Peyer's patch (tissue), 4 donors: ENCODE results near the gene HSF4. TPM values are rescaled to one million over a fixed set of nuclear protein-coding genes. Genes with fewer than 3 reads are reported as not detected.

Experiments
- DNase-seq, 3 donors: peaks; one replicate each; pipeline ENCODE4 v3.0.0-alpha.2; 2017 to 2019
- H3K27ac ChIP-seq, 4 donors: fragments of 200-600 bp; sonication (generic); one replicate each; pipeline ENCODE4 v1.5.1; 2016 to 2019
- H3K27me3 ChIP-seq, 2 donors: fragments of 200-600 bp; sonication (generic); one replicate each; pipeline ENCODE4 v1.5.1; 2019
- H3K36me3 ChIP-seq, 3 donors: fragments of 200-600 bp; sonication (generic); one replicate each; pipeline ENCODE4 v1.5.1; 2016 to 2019
- H3K4me1 ChIP-seq, 4 donors: fragments of 200-600 bp; sonication (generic); one replicate each; pipeline ENCODE4 v1.5.1; 2016 to 2019
- H3K4me3 ChIP-seq, 4 donors: fragments of 200-600 bp; sonication (generic); 1 replicate in 3 of 4; 2 replicates in 1 of 4; pipeline ENCODE4 v1.5.1; 2016 to 2019; ENCODE audit warnings: mild to moderate bottlenecking in 1 of 4
- H3K9me3 ChIP-seq, 4 donors: fragments of 200-600 bp; sonication (generic); one replicate each; pipeline ENCODE4 v1.5.1; 2016 to 2019; ENCODE audit warnings: mild to moderate bottlenecking in 1 of 4
- POLR2A ChIP-seq, 2 donors: fragments of 450-650 bp; IDR thresholded peaks; one replicate each; pipeline ENCODE4 v1.5.1; 2017; ENCODE audit warnings: antibody characterized with exemption in 2 of 2, mild to moderate bottlenecking in 2 of 2, moderate library complexity in 2 of 2
- total RNA-seq, 4 donors: library from RNA; depleted of rRNA; stranded (reverse); fragments of >200 nt; gene quantifications; one replicate each; pipeline ENCODE4 v1.1.0, GENCODE V29; 2016
- TF ChIP-seq, protein P1 (sequence below), 6 experiments: fragments of 450-650 bp in 4 of 6; fragments of 200-600 bp in 2 of 6; sonication (generic) in 1 of 6; IDR thresholded peaks; one replicate each; pipeline ENCODE4 v1.5.1; 2017 to 2019; ENCODE audit warnings: antibody characterized with exemption in 6 of 6, mild to moderate bottlenecking in 3 of 6, moderate library complexity in 1 of 6

The HSF4 gene, protein sequence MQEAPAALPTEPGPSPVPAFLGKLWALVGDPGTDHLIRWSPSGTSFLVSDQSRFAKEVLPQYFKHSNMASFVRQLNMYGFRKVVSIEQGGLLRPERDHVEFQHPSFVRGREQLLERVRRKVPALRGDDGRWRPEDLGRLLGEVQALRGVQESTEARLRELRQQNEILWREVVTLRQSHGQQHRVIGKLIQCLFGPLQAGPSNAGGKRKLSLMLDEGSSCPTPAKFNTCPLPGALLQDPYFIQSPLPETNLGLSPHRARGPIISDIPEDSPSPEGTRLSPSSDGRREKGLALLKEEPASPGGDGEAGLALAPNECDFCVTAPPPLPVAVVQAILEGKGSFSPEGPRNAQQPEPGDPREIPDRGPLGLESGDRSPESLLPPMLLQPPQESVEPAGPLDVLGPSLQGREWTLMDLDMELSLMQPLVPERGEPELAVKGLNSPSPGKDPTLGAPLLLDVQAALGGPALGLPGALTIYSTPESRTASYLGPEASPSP
- 100 to 1,000 TPM in 1 of 4 donors, 10 to 100 TPM in 3; 15.6 to 140 (median 69.8) TPM for total RNA-seq

GRCh38 chr16:67164599-67165061, at the start of gene HSF4:
Gene HSF4 (plus strand): TSS chr16:67164745. CDS start chr16:67164812, 67 bp downstream.
- peak in 2 of 3 donors; percentile 80 to 83 for DNase-seq
- Histone ChIP-seq H3K9me3 (no peaks in the 10 kb centered on the region), H3K36me3 (no peaks in the 10 kb centered on the region), H3K4me3 (peak within 1 kb of the TSS; percentile 7 to 57 (median 38)), H3K27me3 (peaks cover 0 to 3% of the 10 kb centered on the region in 2 donors), H3K4me1 (peaks cover 14 to 57% (median 35%) of the 10 kb centered on the region in 4 donors), H3K27ac (peak within 1 kb of the TSS in 3 of 4 donors; percentile 7 to 66 (median 38))
- TF ChIP-seq POLR2A (IDR thresholded peaks at IDR 0.05) = peak in 1 of 2 donors; percentile 43
- TF ChIP-seq, protein P1, sequence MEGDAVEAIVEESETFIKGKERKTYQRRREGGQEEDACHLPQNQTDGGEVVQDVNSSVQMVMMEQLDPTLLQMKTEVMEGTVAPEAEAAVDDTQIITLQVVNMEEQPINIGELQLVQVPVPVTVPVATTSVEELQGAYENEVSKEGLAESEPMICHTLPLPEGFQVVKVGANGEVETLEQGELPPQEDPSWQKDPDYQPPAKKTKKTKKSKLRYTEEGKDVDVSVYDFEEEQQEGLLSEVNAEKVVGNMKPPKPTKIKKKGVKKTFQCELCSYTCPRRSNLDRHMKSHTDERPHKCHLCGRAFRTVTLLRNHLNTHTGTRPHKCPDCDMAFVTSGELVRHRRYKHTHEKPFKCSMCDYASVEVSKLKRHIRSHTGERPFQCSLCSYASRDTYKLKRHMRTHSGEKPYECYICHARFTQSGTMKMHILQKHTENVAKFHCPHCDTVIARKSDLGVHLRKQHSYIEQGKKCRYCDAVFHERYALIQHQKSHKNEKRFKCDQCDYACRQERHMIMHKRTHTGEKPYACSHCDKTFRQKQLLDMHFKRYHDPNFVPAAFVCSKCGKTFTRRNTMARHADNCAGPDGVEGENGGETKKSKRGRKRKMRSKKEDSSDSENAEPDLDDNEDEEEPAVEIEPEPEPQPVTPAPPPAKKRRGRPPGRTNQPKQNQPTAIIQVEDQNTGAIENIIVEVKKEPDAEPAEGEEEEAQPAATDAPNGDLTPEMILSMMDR (IDR thresholded peaks at IDR 0.05) = no peak

DNA sequence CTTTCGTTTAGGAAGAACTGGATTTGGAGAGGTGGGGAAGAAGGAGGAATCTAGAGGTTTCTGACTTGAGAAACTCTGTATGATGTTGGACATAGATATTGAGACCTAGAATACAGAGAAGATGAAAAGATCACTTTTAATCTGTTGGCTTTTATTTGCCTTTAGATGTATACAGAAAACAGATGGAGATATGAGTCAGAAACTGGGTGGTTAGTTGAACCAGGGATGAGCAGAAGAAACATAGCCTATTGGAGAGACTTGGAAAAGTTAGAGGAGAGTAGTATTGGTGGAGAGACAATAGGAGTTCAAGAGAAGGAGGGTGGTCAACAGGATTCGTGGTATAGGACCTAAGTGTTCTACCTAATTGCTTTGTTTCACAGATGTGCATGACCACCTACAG, 49.8 kb upstream of the HSF4 start:
- Histone ChIP-seq H3K4me1 (peaks cover 0 to 26% (median 15%) of the 10 kb centered on the region in 4 donors), H3K27me3 (no peaks in the 10 kb centered on the region), H3K27ac (no peak overlapping the region), H3K36me3 (peaks cover 0 to 10% (median 0%) of the 10 kb centered on the region in 3 donors), H3K9me3 (no peaks in the 10 kb centered on the region), H3K4me3 (no peak overlapping the region)
- DNase-seq = no peak
- TF ChIP-seq, protein P1 (IDR thresholded peaks at IDR 0.05) = no peak
- no peak for TF ChIP-seq POLR2A (IDR thresholded peaks at IDR 0.05)

GRCh38 chr16:67115639-67116038, 48.9 kb upstream of the HSF4 start:
- Histone ChIP-seq H3K27ac (no peak overlapping the region), H3K36me3 (peaks cover 0 to 18% (median 0%) of the 10 kb centered on the region in 3 donors), H3K9me3 (no peaks in the 10 kb centered on the region), H3K4me3 (no peak overlapping the region), H3K27me3 (no peaks in the 10 kb centered on the region), H3K4me1 (peaks cover 0 to 23% (median 9%) of the 10 kb centered on the region in 4 donors)
- TF ChIP-seq POLR2A (IDR thresholded peaks at IDR 0.05) = no peak
- TF ChIP-seq, protein P1 (IDR thresholded peaks at IDR 0.05) = no peak
- DNase-seq = no peak

DNA sequence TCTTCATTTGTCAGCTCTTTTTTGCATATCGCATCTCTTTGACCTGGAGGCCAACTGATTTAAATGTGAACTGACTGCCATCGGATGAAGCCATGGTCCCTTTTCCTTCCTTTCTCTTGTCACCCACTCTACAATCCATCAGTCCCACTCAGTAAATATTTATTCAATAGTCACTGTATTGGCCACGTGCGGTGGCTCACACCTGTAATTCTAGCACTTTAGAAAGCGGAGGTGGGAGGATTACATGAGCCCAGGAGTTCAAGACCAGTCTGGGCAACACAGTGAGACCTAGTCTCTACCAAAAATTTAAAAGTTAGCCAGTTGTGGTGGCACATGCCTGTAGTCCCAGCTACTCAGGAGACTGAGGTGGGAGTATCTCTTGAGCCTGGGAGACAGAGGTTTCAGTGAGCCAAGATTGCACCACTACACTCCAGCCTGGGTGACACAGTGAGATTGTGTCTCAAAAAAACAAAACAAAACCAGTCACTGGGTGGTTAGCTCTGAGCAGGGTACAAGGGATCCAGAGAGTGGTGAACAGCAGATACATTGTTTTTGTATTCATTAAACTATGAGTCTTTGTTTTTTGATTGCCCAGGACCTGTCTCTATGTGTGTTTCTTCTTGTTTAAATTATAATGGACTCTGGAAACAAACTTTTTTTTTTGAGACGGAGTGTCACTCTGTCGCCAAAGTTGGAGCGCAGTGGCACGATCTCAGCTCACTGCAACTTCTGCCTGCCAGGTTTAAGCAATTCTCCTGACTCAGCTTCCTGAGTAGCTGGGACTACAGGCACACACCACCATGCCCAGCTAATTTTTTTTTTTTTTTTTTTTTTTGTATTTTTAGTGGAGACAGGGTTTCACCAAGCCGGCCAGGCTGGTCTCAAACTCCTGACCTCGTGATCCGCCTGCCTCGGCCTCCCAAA, 47.9 kb upstream of the HSF4 start:
- Histone ChIP-seq H3K4me3 (no peak overlapping the region), H3K27ac (no peak overlapping the region), H3K4me1 (peaks cover 0 to 12% (median under 1%) of the 10 kb centered on the region in 4 donors), H3K27me3 (no peaks in the 10 kb centered on the region), H3K9me3 (no peaks in the 10 kb centered on the region), H3K36me3 (peaks cover 0 to 29% (median 0%) of the 10 kb centered on the region in 3 donors)
- TF ChIP-seq, protein P1 (IDR thresholded peaks at IDR 0.05) = no peak
- no peak for TF ChIP-seq POLR2A (IDR thresholded peaks at IDR 0.05)
- no peak for DNase-seq

GRCh38 chr16:67117716-67118115, 46.8 kb upstream of the HSF4 start:
- TF ChIP-seq, protein P1 (IDR thresholded peaks at IDR 0.05) = no peak
- no peak for TF ChIP-seq POLR2A (IDR thresholded peaks at IDR 0.05)
- H3K4me1 ChIP-seq = peaks cover 0 to 6% (median 0%) of the 10 kb centered on the region in 4 donors
- no peaks in the 10 kb centered on the region for H3K9me3 ChIP-seq
- DNase-seq = no peak
- no peak overlapping the region for H3K27ac ChIP-seq
- no peak overlapping the region for H3K4me3 ChIP-seq
- H3K27me3 ChIP-seq = no peaks in the 10 kb centered on the region
- peaks cover 0 to 39% (median 0%) of the 10 kb centered on the region in 3 donors for H3K36me3 ChIP-seq
